ENCODE data around the gene FPGS.
"Not testable (repeated sequence)": the region's sequence is repeated elsewhere in the genome, so short reads cannot be mapped to it uniquely, and the experiment has no call there.

Gene FPGS, protein sequence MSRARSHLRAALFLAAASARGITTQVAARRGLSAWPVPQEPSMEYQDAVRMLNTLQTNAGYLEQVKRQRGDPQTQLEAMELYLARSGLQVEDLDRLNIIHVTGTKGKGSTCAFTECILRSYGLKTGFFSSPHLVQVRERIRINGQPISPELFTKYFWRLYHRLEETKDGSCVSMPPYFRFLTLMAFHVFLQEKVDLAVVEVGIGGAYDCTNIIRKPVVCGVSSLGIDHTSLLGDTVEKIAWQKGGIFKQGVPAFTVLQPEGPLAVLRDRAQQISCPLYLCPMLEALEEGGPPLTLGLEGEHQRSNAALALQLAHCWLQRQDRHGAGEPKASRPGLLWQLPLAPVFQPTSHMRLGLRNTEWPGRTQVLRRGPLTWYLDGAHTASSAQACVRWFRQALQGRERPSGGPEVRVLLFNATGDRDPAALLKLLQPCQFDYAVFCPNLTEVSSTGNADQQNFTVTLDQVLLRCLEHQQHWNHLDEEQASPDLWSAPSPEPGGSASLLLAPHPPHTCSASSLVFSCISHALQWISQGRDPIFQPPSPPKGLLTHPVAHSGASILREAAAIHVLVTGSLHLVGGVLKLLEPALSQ

DNA sequence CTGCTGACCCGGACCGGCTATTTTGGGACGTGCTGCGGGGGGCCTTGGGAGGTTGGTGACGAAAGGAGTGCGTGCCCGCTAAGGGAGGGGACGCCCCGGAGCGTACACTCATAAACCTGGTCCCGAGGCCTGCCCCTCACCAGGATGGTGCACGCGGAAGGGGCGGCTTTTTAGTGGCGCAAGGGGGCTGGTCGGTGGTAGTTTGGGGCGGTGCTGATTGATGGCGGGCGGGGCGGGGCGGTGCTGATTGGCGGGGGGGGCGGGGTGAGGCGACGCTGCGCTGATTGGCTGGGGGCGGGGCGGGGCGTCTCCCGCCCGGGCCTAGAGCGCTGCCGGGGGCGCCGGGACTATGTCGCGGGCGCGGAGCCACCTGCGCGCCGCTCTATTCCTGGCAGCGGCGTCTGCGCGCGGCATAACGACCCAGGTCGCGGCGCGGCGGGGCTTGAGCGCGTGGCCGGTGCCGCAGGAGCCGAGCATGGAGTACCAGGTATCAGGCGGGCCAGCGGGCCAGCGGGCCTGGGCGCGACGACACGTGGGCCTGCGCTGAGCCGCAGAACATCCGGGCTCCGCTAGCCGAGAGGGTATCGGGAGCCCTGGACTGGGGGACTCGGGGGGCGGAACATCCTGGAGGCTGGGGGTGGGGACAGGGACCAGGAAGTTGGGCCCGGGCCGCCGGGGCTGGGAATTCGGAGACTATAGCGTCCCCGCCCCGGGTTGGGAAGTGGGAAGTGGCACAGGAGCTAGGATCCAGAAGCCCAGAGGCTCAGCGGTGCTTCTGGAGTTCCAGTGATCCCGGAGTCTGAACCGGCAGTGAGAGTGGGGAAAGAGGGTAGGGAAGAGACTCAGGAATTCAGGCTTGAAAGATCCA lies at the start of gene FPGS:
Gene FPGS, plus strand, starts transcription at position 307 of the 868 bp plus-strand sequence. Its CDS starts 43 bp downstream, at position 350.
- peak; percentile 94 for DNase-seq

DNA sequence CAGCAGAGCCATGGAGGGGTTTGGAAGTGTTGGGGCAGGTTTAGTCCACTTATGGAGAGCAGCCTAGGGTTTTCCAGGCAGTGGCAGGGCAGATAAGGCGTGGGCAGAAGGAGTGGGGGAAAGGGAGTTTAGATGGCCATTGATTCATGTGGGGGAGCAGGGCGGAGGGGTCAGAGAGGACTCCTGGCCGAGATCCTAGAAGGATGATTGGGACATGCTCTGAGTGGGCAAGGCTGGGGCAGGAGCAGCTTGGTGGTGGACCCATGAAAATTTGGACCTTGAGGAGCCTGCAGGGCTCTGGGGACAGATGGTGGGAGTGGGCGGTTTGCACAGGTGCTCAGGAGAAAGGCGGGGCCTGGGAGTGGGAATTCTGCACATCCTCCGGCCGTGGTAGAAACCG lies 49.5 kb upstream of the FPGS start:
- DNase-seq: no peak

DNA sequence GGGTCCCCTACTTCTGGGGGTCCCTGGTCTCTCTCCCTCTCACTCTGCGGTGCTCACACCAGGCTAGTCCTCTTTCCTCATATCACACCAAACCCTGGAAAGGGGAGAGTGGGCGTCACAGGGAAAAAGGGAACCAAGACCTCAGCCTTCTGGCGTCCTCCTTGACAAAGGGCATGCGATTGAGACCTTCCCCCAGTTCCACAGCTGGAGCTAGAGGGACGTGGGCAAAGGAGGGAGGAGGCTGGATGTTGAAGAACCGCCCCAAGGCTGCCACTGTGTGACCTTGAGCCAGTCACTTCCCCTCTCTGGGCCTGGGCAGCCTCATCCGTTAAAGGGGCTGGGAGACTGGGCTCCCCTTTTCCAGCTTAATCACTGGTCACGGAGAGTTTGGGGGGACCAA lies 49.1 kb upstream of the FPGS start:
- DNase-seq: no peak

DNA sequence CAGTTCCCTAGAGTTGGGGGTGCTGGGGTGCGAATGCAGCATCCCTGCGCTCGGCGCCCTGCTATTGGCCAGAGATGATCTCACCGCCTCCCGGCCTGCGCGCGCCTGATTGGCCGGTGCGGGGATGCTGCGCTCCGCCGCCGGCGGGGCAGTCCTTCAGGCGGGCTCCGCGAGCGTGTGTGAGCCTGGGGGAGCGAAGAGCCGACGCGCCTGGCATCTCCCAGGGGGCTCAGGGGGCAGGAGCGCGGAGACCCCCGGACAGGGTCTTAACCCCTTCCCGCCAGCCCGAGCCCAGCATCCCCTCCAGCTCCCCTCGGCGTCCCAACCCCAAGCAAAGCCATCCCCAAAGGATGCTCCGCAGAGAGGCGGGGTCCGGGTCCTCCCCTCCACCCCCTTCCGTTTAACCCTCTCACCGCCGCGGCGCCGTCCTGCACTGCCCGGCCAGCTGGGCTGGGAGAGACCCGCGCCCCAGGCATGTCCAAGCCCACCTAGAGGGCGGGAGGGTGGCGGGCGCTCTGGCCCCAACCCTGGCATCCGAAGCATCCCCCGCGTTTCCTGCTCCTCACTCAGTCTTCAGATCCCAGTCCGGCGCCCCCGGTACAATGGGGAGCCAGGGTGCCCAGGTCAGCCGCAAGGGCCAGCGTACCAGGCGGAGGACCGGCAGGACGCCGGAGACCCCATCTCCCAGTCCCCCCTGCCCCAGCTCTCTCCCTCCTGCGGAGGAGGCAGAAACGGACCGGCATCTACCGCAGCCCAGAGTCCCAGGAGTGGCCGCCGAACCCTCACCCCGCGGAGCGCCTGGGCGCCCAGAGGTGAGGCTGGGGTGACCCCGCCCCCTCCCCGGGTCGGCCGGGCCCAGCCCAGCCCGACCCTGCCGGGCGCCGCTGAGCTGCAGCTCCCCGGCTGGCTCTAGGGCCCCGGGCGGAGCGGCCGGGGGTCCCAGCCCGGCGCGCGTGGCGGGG lies 48.3 kb upstream of the FPGS start:
- no peak for DNase-seq

DNA sequence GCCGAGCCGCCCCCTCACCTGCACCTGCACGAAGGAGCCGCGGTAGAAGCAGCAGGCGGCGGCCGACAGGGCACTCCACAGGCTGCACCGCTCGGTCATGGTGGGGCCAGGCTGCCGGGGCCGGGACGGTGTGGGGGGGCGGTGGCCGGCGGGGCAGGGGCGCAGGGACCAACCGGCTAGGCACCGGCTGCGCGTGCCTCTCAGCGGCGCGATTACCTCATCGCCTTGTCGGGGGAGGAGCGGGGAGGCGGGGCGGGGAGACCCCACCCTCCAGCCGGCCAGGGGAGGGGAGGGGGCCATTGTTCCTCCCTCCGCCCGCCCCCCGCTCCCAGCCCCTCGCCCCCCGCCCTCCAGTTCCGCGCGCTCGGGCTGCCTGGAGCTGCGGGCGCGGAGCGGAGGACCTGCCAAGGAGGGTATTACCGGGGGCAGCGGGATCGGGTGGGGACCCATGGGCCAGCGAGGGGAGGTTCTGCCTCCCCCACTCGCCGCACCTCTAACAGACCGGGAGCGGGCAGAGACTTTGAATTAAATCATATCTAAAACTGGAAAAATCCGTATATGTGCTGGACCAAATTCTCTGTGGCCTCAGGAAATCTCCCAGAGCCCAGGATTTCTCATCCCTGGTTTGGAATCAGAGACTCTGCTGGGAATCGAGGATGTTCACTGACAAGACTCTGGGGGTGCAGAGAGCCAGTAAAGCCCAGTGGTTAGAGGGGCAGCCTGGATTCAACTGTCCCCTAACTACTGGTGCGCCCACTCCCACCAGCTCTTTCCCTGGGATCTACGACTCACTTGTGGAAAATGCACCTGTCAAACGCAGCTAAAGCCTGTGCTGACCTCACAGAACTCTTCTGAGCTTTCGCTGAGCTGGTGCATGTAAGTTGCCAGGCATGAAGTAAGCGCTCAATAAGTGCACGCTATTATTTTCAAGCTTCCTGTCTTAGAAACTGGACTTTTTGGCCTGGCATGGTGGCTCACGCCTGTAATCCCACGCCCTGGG lies 47.3 kb upstream of the FPGS start:
- DNase-seq: no peak

DNA sequence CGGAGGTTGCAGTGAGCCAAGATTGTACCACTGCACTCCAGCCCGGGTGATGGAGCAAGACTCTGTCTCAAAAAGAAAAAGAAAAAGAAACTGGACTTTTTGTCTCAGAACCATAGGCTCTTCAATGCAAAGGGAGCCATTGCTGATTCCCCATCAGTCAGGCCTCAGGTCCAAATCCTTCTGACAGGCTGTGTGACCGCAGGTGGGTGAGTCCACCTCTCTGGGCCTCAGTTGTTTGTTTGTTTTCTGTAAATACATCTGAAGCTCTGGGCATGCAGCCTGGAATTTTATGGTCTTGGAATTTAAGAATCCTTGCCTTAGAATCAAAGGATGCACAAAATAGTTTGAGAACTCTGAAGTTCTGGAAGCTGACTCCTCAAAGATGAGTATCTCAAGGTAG lies 46.4 kb upstream of the FPGS start:
- DNase-seq: no peak

DNA sequence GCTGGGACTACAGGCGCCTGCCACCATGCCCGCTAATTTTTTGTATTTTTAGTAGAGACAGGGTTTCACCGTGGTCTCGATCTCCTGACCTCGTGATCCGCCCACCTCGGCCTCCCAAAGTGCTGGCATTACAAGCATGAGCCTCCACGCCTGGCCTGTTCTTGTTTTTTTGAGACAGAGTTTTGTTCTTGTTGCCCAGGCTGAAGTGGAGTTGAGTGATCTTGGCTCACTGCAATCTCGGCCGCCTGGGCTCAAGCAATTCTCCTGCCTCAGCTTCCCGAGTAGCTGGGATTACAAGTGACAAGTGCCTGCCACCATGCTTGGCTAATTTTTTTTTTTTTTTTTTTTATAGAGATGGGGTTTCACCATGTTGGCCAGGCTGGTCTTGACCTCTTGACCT lies 45.9 kb upstream of the FPGS start:
- not testable (repeated sequence) for DNase-seq

DNA sequence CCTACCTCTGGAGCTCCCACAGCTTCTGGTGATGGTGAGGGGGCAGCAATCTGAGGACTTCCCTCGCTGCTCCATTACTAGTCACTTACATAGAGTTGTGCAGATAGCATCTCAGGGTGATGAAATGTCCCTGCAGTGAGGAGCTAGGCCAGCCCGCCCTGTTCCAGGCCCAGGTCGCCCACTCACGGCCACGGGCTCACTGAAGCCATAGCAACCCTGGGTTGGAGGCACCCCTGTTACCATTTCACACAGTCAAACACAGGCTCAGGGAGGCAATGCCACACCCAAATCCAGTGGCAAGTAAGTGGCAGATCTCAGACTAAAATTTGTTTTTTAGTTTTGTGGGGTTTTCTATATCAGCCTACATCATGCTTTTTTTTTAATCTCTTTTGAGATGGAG lies 43.8 kb upstream of the FPGS start:
- DNase-seq: peak; percentile 63

DNA sequence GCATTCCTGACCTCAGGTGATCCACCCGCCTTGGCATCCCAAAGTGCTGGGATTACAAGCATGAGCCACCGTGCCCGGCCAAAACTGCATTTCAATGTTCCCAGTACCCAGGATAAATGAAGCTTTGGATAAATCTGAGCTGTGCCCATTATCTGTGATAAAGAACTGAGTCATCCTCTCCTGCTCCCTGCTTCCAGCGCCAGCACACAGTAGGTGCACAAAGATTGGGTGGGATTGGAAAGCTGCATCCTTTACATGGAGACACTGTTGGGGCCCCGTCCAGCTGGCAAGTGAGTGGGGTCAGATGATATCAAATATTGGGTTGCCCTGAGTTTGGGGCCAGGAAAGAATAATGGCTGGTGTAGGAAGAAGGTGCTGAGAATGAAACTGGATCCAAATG lies 41.6 kb upstream of the FPGS start:
- no peak for DNase-seq

DNA sequence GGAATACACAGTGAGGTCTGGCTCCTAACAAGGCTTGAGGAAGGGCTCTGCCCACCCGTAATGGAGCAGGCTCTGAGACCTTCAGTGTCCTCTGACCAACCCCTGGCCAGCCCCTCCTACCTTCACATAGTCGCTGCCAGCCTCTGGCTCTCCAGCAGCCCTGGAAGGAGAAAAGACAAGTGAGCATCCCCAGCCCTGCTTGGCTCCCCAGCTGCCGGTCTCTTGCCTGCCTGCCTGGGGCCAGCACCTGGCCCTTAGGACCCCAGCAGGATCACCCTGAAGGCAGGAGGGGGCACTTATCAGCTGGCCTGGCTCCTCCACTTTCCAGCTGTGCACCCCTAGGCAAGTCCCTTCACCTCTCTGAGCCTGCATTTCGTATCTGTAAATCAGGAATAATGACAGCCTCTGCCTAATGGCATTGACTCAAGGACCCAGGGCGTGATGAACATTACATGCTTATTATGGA lies 41.2 kb upstream of the FPGS start:
- DNase-seq: no peak

DNA sequence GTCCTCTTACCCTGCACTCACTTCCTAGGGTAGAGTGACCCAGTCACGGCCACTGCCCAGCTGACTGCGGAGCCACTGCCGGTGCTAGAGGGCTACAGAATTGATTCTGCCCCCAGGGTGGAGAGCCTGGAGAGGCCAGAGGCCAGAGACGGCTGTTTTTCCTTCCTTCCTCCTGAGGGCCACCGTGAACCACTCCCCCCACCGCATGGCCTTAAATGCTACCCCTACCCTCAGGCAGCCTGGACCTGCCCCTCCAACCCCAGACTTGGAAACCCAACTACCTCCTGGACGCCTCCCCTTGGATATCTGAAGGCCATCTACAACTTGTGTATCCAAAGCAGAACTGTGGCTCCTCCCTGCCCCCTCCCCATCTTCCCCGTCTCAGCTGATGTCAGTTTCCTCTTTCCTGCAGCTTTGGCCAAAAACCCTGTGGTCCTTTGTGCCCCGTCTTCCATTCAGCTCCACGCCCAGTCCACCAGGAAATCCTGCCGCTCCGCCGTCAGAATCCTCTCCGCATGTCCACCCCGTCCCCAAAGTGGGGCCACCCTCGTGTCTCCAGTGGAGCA lies 40.5 kb upstream of the FPGS start:
- peak; percentile 34 for DNase-seq

DNA sequence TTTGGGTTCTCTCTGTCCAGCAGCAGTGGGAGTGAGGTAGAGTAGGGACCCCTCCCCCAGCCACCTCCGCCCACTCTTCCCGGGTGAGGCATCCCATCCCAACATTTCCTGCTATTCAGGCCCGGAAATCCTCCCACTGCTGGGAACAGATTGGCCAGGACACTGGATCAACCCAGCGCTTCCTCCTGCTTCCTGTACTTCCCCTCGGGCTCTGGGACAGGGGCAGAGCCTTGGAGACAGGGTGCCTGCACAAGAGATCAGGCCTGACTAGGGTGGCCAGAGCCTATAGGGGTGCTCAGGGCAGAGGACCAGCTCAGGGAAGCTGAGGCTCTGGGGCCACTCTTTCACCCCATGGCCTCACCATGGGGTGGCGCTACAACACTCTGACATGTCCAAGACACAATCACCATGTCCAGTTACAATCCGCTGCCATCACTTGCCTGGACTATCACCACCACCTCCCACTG lies 38.7 kb upstream of the FPGS start:
- DNase-seq: peak; percentile 70

DNA sequence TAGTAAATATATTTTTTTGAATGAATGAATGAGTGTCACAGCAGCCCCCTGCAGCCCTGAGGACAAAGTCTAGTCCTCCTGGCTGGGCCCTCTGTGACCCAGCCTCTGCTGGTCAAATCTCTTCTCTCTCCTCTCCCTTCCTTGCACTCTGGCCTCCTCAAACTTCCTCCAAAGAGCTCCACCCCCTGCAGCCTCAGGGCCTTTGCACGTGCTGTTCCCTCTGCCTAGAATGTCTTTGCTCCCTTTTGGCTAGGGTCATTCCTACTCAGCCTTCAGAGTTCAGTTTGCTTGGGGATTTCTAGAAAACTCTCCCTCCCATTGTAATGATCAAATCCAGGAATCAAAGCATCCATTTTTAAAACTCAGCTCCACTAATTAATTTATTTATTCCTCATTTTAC lies 37.3 kb upstream of the FPGS start:
- no peak for DNase-seq

DNA sequence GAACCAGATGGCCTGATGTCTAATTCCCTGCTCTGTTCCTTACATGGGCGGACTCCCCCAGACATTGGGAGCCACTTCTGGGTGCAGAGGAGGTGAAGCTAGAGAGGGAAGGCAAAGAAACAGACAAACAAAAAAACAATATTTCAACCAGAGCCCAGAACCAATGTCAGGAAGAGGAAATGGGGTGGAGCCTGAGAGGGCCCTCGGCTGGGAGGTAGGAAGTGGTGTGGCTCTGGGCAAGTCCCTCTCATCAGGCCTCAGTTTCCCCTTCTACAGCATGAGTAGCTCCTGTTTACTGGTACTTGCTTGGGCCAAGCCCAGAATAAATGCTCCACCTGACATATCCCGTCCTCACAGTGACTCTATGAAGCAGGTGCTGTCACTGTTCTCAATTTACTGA lies 35.3 kb upstream of the FPGS start:
- no peak for DNase-seq

DNA sequence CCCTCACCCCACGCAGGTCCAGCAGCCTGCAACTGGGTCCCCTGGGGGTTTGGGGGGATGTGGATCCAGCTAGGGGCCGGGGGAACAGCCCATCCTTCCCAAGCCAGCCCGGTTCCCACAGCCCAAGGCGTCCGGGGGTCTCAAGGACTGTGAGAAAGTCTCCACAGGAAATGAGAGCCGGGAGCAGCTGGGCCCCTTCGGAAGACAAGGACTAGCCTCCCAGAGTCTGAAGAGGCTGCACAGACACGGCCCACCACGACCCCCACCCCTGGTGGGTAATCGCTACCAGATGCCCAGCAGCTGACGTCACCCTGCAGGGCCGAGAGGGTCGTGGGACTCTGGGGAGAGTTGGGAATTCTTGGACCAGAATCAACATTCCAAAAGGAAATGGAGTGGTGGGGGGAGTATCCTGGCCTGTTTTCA lies 34.8 kb upstream of the FPGS start:
- DNase-seq: no peak

DNA sequence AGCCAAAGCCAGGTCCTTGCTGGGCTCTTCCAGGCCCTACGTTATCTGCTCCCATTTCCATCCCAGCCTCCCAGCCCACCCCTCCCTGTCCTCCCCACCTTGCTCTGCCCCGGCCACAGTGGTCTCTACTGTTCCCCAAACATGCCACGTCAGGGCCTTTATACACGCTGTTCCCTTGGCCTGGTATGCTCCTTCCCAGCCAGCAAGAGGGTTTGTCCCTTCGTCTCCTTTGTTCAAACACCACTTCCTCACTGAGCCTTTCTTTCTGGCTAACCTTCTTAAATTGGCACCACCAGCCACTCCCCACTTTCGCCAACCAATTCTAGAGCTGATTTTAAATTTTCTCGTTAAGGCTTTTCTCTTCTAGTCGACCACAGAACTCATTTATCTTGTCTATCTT lies 34.0 kb upstream of the FPGS start:
- peak; percentile 40 for DNase-seq

DNA sequence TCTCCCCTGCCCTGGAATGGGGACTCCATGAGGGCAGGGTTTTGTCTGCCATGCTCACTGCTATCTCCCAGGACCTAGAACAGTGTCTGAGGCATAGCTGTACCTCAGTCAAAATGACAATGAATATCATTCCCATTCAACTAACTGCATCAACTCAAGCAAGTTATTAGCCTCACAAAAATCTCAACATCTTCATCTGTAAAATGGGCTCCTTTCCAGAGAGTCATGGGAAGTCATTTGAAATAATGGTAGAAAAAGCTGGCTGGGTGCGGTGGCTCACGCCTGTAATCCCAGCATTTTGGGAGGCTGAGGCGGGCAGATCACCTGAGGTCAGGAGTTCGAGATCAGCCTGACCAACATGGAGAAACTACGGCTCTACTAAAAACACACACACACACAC lies 33.6 kb upstream of the FPGS start:
- no peak for DNase-seq

DNA sequence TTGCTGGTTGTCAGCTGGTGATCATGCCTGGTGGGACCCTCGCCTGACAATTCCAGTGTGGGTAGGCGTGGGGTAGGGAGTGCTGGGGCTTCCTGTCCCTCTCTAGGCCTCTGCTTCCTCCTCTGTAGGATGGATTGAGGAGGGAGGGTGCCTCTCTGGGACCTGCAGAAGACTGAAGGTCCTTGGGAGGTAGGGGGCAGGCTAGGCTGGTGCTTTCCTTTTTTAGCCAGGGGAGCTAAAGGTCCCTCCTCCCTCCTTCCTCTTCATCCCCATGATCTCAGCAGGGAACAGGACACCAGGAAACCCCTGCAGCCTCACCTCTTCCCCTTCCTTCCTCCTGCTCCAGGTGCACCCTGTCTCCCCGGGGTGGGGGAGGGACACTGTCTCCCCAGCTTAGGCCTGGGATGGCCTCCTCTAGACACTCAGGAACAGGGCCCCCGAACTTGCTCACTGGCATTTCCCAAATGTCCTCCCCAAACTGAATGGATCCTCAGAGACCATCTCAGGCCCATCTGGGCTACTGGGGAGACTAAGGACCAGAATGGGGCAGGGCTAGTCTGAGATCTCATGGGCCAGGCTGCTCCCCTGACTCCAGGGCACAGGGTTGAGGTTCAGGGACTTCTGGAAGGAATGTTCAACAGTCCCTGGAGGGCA lies 32.6 kb upstream of the FPGS start:
- no peak for DNase-seq

DNA sequence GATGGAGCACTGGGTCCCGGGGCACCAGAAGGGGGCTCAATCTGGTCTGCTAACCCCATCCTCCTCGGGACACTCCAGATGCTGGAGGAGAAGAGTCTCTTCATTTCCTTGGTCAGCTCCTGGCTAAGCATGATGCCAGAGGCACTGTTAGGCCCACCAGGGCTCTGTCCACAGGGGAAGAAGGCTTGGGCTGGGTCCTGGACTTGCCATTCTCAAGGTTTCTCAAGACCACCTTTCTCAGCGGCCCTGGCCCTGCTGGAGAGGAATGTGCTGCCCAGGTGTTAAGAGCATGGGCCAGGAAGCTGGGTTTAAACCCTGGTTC lies 32.1 kb upstream of the FPGS start:
- no peak for DNase-seq

DNA sequence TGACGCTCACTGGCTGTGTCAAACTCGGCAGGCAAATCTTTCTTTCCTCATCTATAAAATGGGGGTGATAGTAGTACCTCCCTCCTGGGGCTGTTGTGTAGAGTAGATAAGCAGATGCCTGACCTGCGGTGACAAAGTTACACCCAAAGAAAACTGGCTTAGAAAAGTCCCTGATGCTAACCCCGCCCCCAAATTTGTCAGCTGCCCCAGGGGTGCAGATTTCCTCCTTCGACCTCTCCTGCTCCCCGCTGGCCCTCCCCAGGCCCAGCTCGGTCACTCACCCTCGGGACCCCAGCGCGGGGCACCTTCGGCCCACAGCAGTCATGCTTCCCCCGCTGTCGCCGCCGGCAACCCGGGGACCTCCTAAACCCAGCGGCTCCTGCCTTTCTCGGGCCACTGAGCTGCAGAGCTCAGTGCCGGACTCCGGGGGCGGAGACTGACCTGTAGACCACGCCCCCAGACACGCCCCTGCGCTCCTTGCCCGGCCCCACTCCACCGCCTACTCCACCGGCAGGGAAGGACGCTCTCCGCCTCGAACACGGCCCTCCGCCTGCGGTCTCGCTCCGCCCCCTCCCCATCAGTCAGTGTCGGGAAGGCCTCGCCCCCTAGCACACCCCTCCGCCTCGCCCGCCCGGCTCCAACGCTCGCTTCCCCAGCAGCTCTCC lies 31.6 kb upstream of the FPGS start:
- DNase-seq: peak; percentile 97

All from hematopoietic multipotent progenitor cell treated with erythropoietin and hydrocortisone succinate and interleukin-3 and kit ligand, for 6 days (in vitro differentiated cells).